ENCODE measurements around the gene KCNH4.
"Not testable (repeated sequence)": the region's sequence is repeated elsewhere in the genome, so short reads cannot be mapped to it uniquely, and the experiment has no call there.

Gene KCNH4

GRCh38 chr17:42180922-42181850 lies at the start of gene KCNH4:
Gene KCNH4 (minus strand): TSS chr17:42181142. CDS start chr17:42180945, 197 bp downstream.
- peak in 44 of 51 donors; percentile 9 to 87 (median 62) for DNase-seq

GRCh38 chr17:42230225-42230624 lies 49.3 kb upstream of the KCNH4 start:
- no peak for DNase-seq

GRCh38 chr17:42227849-42228700 lies 47.1 kb upstream of the KCNH4 start:
- DNase-seq: no peak

- no peak for DNase-seq
Measured at GRCh38 chr17:42225646-42226045, 44.7 kb upstream of the KCNH4 start.

- no peak for DNase-seq
Measured at GRCh38 chr17:42224651-42225050, 43.7 kb upstream of the KCNH4 start.

- DNase-seq: peak in 14 of 51 donors; percentile 1 to 43 (median 14)
Measured at GRCh38 chr17:42221886-42222745, 41.2 kb upstream of the KCNH4 start.

GRCh38 chr17:42219280-42219679 lies 38.3 kb upstream of the KCNH4 start:
- DNase-seq: not testable (repeated sequence)

GRCh38 chr17:42214156-42214555 lies 33.2 kb upstream of the KCNH4 start:
- DNase-seq: no peak

GRCh38 chr17:42212382-42212781 lies 31.4 kb upstream of the KCNH4 start:
- DNase-seq: no peak

- peak in 44 of 51 donors; percentile 9 to 86 (median 54) for DNase-seq
Measured at GRCh38 chr17:42211921-42212341, 31.0 kb upstream of the KCNH4 start.

- no peak for DNase-seq
Measured at GRCh38 chr17:42210046-42210445, 29.1 kb upstream of the KCNH4 start.

- DNase-seq: not testable (repeated sequence)
Measured at GRCh38 chr17:42206153-42206612, 25.2 kb upstream of the KCNH4 start.

- no peak for DNase-seq
Measured at GRCh38 chr17:42203354-42203753, 22.4 kb upstream of the KCNH4 start.

- no peak for DNase-seq
Measured at GRCh38 chr17:42202696-42203095, 21.8 kb upstream of the KCNH4 start.

GRCh38 chr17:42202159-42202558 lies 21.2 kb upstream of the KCNH4 start:
- no peak for DNase-seq

GRCh38 chr17:42201458-42201772 lies 20.5 kb upstream of the KCNH4 start:
- DNase-seq: no peak

GRCh38 chr17:42200706-42201457 lies 19.9 kb upstream of the KCNH4 start:
- DNase-seq: peak in 28 of 51 donors; percentile 6 to 66 (median 32)

GRCh38 chr17:42199416-42200011 lies 18.6 kb upstream of the KCNH4 start:
- no peak for DNase-seq

GRCh38 chr17:42198897-42199296 lies 18.0 kb upstream of the KCNH4 start:
- DNase-seq: peak in 2 of 51 donors; percentile 5 to 10

GRCh38 chr17:42197564-42198156 lies 16.7 kb upstream of the KCNH4 start:
- no peak for DNase-seq
